Lung (tissue), 12 donors: Measurements from ENCODE around the gene COG5. TPM values are rescaled to one million over a fixed set of nuclear protein-coding genes. Genes with fewer than 3 reads are reported as not detected.

Experiments
- ATAC-seq: fragments of 200-7000 bp; cut with Tn5 transposase; one replicate; pipeline ENCODE4 v1.9.1; 2020; ENCODE audit warnings: moderate number of reproducible peaks; ENCODE audit not compliant: insufficient read depth, low FRiP score
- DNase-seq, 3 donors: peaks; one replicate each; pipeline ENCODE4 v3.0.0-alpha.2; 2013 to 2017
- H3K27ac ChIP-seq, 2 donors: one replicate each; pipeline ENCODE4 v1.5.1; 2013; ENCODE audit warnings: mild to moderate bottlenecking in 2 of 2, moderate library complexity in 2 of 2, control low read depth in 1 of 2, inconsistent platforms in 1 of 2, low read depth in 1 of 2, low read length in 1 of 2
- H3K27me3 ChIP-seq, 3 donors: one replicate each; pipeline ENCODE4 v1.5.1; 2013; ENCODE audit warnings: low read length in 2 of 3; ENCODE audit not compliant: control insufficient read depth in 3 of 3, insufficient read depth in 3 of 3
- H3K36me3 ChIP-seq, 4 donors: one replicate each; pipeline ENCODE4 v1.5.1; 2013; ENCODE audit warnings: low read length in 4 of 4, mild to moderate bottlenecking in 1 of 4, moderate library complexity in 1 of 4; ENCODE audit not compliant: control insufficient read depth in 4 of 4, insufficient read depth in 4 of 4
- H3K4me1 ChIP-seq, 5 donors: one replicate each; pipeline ENCODE4 v1.5.1; 2013; ENCODE audit warnings: low read length in 5 of 5, mild to moderate bottlenecking in 2 of 5, moderate library complexity in 1 of 5; ENCODE audit not compliant: control insufficient read depth in 5 of 5, insufficient read depth in 5 of 5
- H3K4me3 ChIP-seq: one replicate; pipeline ENCODE4 v1.5.1; 2013; ENCODE audit warnings: mild to moderate bottlenecking, control low read depth, moderate library complexity
- H3K9ac ChIP-seq, 2 donors: one replicate each; pipeline ENCODE4 v1.5.1; 2013; ENCODE audit warnings: low read length in 2 of 2, control low read depth in 1 of 2; ENCODE audit not compliant: insufficient read depth in 1 of 2
- H3K9me3 ChIP-seq, 4 donors: one replicate each; pipeline ENCODE4 v1.5.1; 2013; ENCODE audit warnings: low read length in 3 of 4, mild to moderate bottlenecking in 1 of 4, moderate library complexity in 1 of 4; ENCODE audit not compliant: control insufficient read depth in 4 of 4, insufficient read depth in 3 of 4
- WGBS, 2 donors: extraction: QIAGEN DNeasy Blood & Tissue Kit; methylation state at CpG; one replicate each; pipeline ENCODE4 v1.1.7; 2013; 5-methylcytosine and 5-hydroxymethylcytosine counted together
- polyA plus RNA-seq, 2 donors: library from polyadenylated mRNA; stranded (reverse); fragments of 200-250 nt; gene quantifications; one replicate each; pipeline ENCODE4 v1.2.1, GENCODE V29; 2013
- total RNA-seq, 2 donors: library from RNA; depleted of rRNA in 1 of 2; stranded (reverse); fragments of >200 nt in 1 of 2; gene quantifications; one replicate each; pipeline ENCODE4 v1.2.1, GENCODE V29; 2014 to 2021
- TF ChIP-seq, protein P1 (sequence below): IDR thresholded peaks from 2 replicates; pipeline ENCODE4 v1.5.1; 2012; ENCODE audit warnings: mild to moderate bottlenecking; ENCODE audit errors: control extremely low read depth, extremely low read depth
- donor health status: control.
- donor health status: control.
- donor health status: Bipolar disorder and iron deficiency.
- donor health status: healthy.
- donor health status: DM: yes; HTN: yes; CAD: no.

COG5 gene
- total and polyA plus RNA-seq, 4 donors = 5.6 to 101 (median 27.2) TPM

DNA sequence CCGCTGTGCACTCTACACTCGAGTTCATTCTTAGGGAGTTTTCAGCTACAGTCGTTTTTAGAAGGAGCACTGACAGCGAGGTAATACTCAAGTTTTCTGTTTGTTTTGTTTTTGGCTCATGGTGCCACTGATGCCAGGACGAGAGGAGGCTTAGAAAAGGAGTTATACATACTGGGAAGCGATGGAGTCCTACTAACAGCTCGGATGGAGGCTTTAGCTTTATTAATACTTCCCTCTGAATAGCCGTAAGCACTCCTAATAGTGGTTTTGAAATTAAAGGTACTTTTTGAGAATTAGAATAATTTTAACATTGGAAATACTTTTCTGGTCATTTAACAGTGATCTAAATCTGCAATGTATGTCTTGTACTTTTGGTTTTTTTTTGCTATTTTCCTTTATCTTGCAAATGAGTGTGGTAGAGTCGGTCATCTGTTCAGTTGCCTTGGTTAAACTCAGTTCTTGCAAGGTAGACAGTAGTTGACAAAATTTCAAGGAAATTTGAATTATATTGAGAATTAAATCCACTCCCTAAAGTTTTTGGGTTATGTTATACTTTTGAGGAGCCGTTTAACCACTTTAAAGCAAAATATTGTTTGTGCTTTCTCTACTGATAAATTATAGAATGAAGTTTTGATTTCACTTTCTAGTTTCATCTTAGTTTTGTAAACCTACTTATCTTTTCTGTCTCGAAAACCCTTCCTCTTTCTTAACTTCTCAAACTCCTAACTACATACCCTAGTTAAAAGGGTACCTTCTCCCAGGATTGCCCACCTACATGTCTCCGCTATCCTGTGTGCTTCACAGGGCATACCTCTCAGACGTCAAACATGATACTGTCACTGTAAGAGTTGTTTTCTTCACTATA, 393.4 kb downstream of the COG5 start:
- H3K27ac ChIP-seq = peak overlapping the region; percentile 85 to 86
- H3K9ac ChIP-seq = peak overlapping the region; percentile 51 to 91
- H3K4me3 ChIP-seq = peak overlapping the region; percentile 24
- H3K9me3 ChIP-seq = no peaks in the 10 kb centered on the region
- H3K27me3 ChIP-seq = no peaks in the 10 kb centered on the region
- DNase-seq (no peak), ATAC-seq (no peak)
- peaks cover 0 to 8% (median 3%) of the 10 kb centered on the region in 5 donors for H3K4me1 ChIP-seq
- TF ChIP-seq, protein P1, sequence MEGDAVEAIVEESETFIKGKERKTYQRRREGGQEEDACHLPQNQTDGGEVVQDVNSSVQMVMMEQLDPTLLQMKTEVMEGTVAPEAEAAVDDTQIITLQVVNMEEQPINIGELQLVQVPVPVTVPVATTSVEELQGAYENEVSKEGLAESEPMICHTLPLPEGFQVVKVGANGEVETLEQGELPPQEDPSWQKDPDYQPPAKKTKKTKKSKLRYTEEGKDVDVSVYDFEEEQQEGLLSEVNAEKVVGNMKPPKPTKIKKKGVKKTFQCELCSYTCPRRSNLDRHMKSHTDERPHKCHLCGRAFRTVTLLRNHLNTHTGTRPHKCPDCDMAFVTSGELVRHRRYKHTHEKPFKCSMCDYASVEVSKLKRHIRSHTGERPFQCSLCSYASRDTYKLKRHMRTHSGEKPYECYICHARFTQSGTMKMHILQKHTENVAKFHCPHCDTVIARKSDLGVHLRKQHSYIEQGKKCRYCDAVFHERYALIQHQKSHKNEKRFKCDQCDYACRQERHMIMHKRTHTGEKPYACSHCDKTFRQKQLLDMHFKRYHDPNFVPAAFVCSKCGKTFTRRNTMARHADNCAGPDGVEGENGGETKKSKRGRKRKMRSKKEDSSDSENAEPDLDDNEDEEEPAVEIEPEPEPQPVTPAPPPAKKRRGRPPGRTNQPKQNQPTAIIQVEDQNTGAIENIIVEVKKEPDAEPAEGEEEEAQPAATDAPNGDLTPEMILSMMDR = no peak
- 10 to 11% methylated on average over 13 of the region's 13 CpGs for WGBS, 2 donors
- peaks cover 0 to 4% (median 3%) of the 10 kb centered on the region in 4 donors for H3K36me3 ChIP-seq

GRCh38 chr7:107169120-107170050, 394.3 kb downstream of the COG5 start:
- WGBS, 2 donors = 0% methylated on average over 49 to 73 of the region's 73 CpGs

GRCh38 chr7:107168233-107169119, 395.2 kb downstream of the COG5 start, which contains the start of gene HBP1:
HBP1 (plus strand) TSS chr7:107169003; CDS start chr7:107179894, 10,891 bp downstream.
- 0% methylated on average over 44 of the region's 44 CpGs for WGBS, 2 donors
- ATAC-seq = peak; percentile 93
- DNase-seq = peak; percentile 100
- H3K4me1 ChIP-seq = peaks cover 0 to 8% (median 3%) of the 10 kb centered on the region in 5 donors
- no peaks in the 10 kb centered on the region for H3K27me3 ChIP-seq
- H3K9ac ChIP-seq = peak within 1 kb of the TSS; percentile 80 to 97
- peak within 1 kb of the TSS; percentile 97 to 99 for H3K27ac ChIP-seq
- TF ChIP-seq, protein P1 = no peak
- H3K36me3 ChIP-seq = peaks cover 0 to 4% (median 3%) of the 10 kb centered on the region in 4 donors
- peak within 1 kb of the TSS; percentile 96 for H3K4me3 ChIP-seq
- H3K9me3 ChIP-seq = no peaks in the 10 kb centered on the region

More at GRCh38 chr7:107169120-107170050, 394.3 kb downstream of the COG5 start:
- peak; percentile 98 to 99 (median 99) for DNase-seq
- Histone ChIP-seq H3K4me3 (peak overlapping the region; percentile 96), H3K9ac (peak overlapping the region; percentile 77 to 91), H3K36me3 (peaks cover 0 to 4% (median 3%) of the 10 kb centered on the region in 4 donors), H3K27ac (peak overlapping the region; percentile 97 to 98), H3K4me1 (peaks cover 0 to 8% (median 3%) of the 10 kb centered on the region in 5 donors), H3K27me3 (no peaks in the 10 kb centered on the region), H3K9me3 (no peaks in the 10 kb centered on the region)
- TF ChIP-seq, protein P1 = no peak
- peak; percentile 70 for ATAC-seq
